ENCODE data around the gene CTRB1. TPM values are rescaled to one million over a fixed set of nuclear protein-coding genes. Genes with fewer than 3 reads are reported as not detected.
"Not testable (repeated sequence)": the region's sequence is repeated elsewhere in the genome, so short reads cannot be mapped to it uniquely, and the experiment has no call there.

Gene CTRB1
- total RNA-seq, 2 experiments from 2014 or later, result not detected

- Mint-ChIP-seq H3K4me1 (no peaks in the 10 kb centered on the region), H3K27me3 (peaks cover 55% of the 10 kb centered on the region), H3K4me3 (no peak overlapping the region), H3K36me3 (no peaks in the 10 kb centered on the region), H3K27ac (no peak overlapping the region), H3K9me3 (no peaks in the 10 kb centered on the region)
- ATAC-seq (ENCODE audit: low read depth), result no peak
- no peak for DNase-seq
- POLR2A ChIA-PET, result no interaction called here
Observed at GRCh38 chr16:75264457-75264998, 45.7 kb downstream of the CTRB1 start.

- no peak overlapping the region for H3K27ac Mint-ChIP-seq
- POLR2A ChIA-PET, result no interaction called here
Observed at GRCh38 chr16:75264999-75265910, 46.5 kb downstream of the CTRB1 start.

GRCh38 chr16:75265911-75266701, 47.3 kb downstream of the CTRB1 start:
- POLR2A ChIA-PET, result no interaction called here
- no peaks in the 10 kb centered on the region for H3K4me1 Mint-ChIP-seq
- H3K4me3 Mint-ChIP-seq, result peak overlapping the region; percentile 50
- no peak overlapping the region for H3K27ac Mint-ChIP-seq
- DNase-seq (no peak), ATAC-seq (ENCODE audit: low read depth) (no peak)
- H3K9me3 Mint-ChIP-seq, result no peaks in the 10 kb centered on the region
- peaks cover 49% of the 10 kb centered on the region for H3K27me3 Mint-ChIP-seq
- no peaks in the 10 kb centered on the region for H3K36me3 Mint-ChIP-seq

More at GRCh38 chr16:75264999-75265910, 46.5 kb downstream of the CTRB1 start:
- H3K4me3 Mint-ChIP-seq, result no peak overlapping the region
- ATAC-seq (ENCODE audit: low read depth) (no peak), DNase-seq (no peak)
- no peaks in the 10 kb centered on the region for H3K36me3 Mint-ChIP-seq
- H3K27me3 Mint-ChIP-seq, result peaks cover 55% of the 10 kb centered on the region
- H3K4me1 Mint-ChIP-seq, result no peaks in the 10 kb centered on the region
- H3K9me3 Mint-ChIP-seq, result no peaks in the 10 kb centered on the region

GRCh38 chr16:75266738-75267630, 48.2 kb downstream of the CTRB1 start:
- POLR2A ChIA-PET, result no interaction called here

GRCh38 chr16:75267631-75268264, 49.0 kb downstream of the CTRB1 start:
- Mint-ChIP-seq H3K36me3 (no peaks in the 10 kb centered on the region), H3K27ac (no peak overlapping the region), H3K9me3 (no peaks in the 10 kb centered on the region), H3K27me3 (peaks cover 52% of the 10 kb centered on the region), H3K4me3 (no peak overlapping the region), H3K4me1 (no peaks in the 10 kb centered on the region)
- ATAC-seq (ENCODE audit: low read depth) (no peak), DNase-seq (no peak)
- POLR2A ChIA-PET, result no interaction called here

More at GRCh38 chr16:75266738-75267630, 48.2 kb downstream of the CTRB1 start:
- Mint-ChIP-seq H3K27me3 (peaks cover 51% of the 10 kb centered on the region), H3K36me3 (no peaks in the 10 kb centered on the region), H3K4me3 (peak overlapping the region; percentile 50), H3K27ac (no peak overlapping the region), H3K4me1 (no peaks in the 10 kb centered on the region), H3K9me3 (no peaks in the 10 kb centered on the region)
- ATAC-seq (ENCODE audit: low read depth) (no peak), DNase-seq (no peak)

- DNase-seq; H3K36me3 Mint-ChIP-seq; H3K27ac Mint-ChIP-seq; POLR2A ChIA-PET; ATAC-seq (ENCODE audit: low read depth); H3K9me3 Mint-ChIP-seq; H3K4me1 Mint-ChIP-seq; H3K4me3 Mint-ChIP-seq: not testable (repeated sequence)
- H3K27me3 Mint-ChIP-seq, result peaks cover 46% of the 10 kb centered on the region
Observed at GRCh38 chr16:75269358-75269757, 50.6 kb downstream of the CTRB1 start.

GRCh38 chr16:75271441-75272096, 52.8 kb downstream of the CTRB1 start:
- POLR2A ChIA-PET, result no interaction called here
- no peak overlapping the region for H3K4me3 Mint-ChIP-seq
- DNase-seq (no peak), ATAC-seq (ENCODE audit: low read depth) (no peak)
- H3K27me3 Mint-ChIP-seq, result peaks cover 45% of the 10 kb centered on the region
- H3K36me3 Mint-ChIP-seq, result no peaks in the 10 kb centered on the region
- no peak overlapping the region for H3K27ac Mint-ChIP-seq
- no peaks in the 10 kb centered on the region for H3K9me3 Mint-ChIP-seq
- peaks cover 3% of the 10 kb centered on the region for H3K4me1 Mint-ChIP-seq

- peaks cover 42% of the 10 kb centered on the region for H3K27me3 Mint-ChIP-seq
- no peaks in the 10 kb centered on the region for H3K36me3 Mint-ChIP-seq
- ATAC-seq (ENCODE audit: low read depth), result no peak
- H3K4me3 Mint-ChIP-seq, result no peak overlapping the region
- H3K4me1 Mint-ChIP-seq, result peaks cover 3% of the 10 kb centered on the region
- POLR2A ChIA-PET, result no interaction called here
- no peaks in the 10 kb centered on the region for H3K9me3 Mint-ChIP-seq
- DNase-seq, result no peak
- H3K27ac Mint-ChIP-seq, result no peak overlapping the region
Observed at GRCh38 chr16:75272097-75272551, 53.3 kb downstream of the CTRB1 start.

- H3K4me3 Mint-ChIP-seq; H3K4me1 Mint-ChIP-seq; DNase-seq; H3K36me3 Mint-ChIP-seq; H3K27ac Mint-ChIP-seq; H3K9me3 Mint-ChIP-seq; POLR2A ChIA-PET; ATAC-seq (ENCODE audit: low read depth): not testable (repeated sequence)
- peaks cover 44% of the 10 kb centered on the region for H3K27me3 Mint-ChIP-seq
Observed at GRCh38 chr16:75272629-75273028, 53.8 kb downstream of the CTRB1 start.

- Mint-ChIP-seq H3K27me3 (peaks cover 49% of the 10 kb centered on the region), H3K9me3 (no peaks in the 10 kb centered on the region), H3K27ac (no peak overlapping the region), H3K4me1 (peaks cover 3% of the 10 kb centered on the region), H3K4me3 (no peak overlapping the region), H3K36me3 (no peaks in the 10 kb centered on the region)
- DNase-seq (no peak), ATAC-seq (ENCODE audit: low read depth) (no peak)
- POLR2A ChIA-PET, result no interaction called here
Observed at GRCh38 chr16:75273054-75273925, 54.5 kb downstream of the CTRB1 start.

Data from activated naive CD8-positive, alpha-beta T cell treated with anti-CD3 and anti-CD28 coated beads, Interleukin-2, amount 10 ng/mL, durations not matched to agents 7 days and 5 days (primary cell).